ENCODE results near the gene MICA.
"Not testable (repeated sequence)": the region's sequence is repeated elsewhere in the genome, so short reads cannot be mapped to it uniquely, and the experiment has no call there.

Gene MICA

GRCh38 chr6:31396422-31397152 lies 6.8 kb upstream of the MICA start:
- ChIA-PET POLR2A (interaction anchor here (1.2 to 1.6 kb wide), 2 partner anchors 144 to 238 kb away, joined by 4 to 5 read pairs; partner anchors contain the start of gene TCF19), CTCF (interaction anchor here (1.1 to 1.4 kb wide), 4 partner anchors 15 to 200 kb away, joined by 3 to 7 read pairs (median 4); no protein-coding TSS in a partner anchor)
- TF ChIP-seq BHLHE40 (IDR thresholded peaks at IDR 0.05; ENCODE audit: borderline replicate concordance) (no peak), TARDBP (IDR thresholded peaks at IDR 0.05) (no peak), ARNT (IDR thresholded peaks at IDR 0.05) (no peak), SUZ12 (IDR thresholded peaks at IDR 0.05) (no peak), PKNOX1 (IDR thresholded peaks at IDR 0.05) (no peak)
- peak; percentile 62 for DNase-seq (ENCODE audit: extremely low spot score)

- DNase-seq (ENCODE audit: extremely low spot score): not testable (repeated sequence)
- ChIA-PET CTCF (interaction anchor here (1.0 to 2.4 kb wide), 7 partner anchors 14 to 202 kb away, joined by 3 to 17 read pairs (median 5); no protein-coding TSS in a partner anchor), POLR2A (interaction anchor here (0.6 to 1.6 kb wide), 4 partner anchors 10 to 239 kb away, joined by 3 to 8 read pairs (median 4); partner anchors contain the start of gene TCF19)
Measured at GRCh38 chr6:31397153-31397499, 6.3 kb upstream of the MICA start.

- no peak for DNase-seq (ENCODE audit: extremely low spot score)
Measured at GRCh38 chr6:31397901-31398525, 5.4 kb upstream of the MICA start.

GRCh38 chr6:31399589-31400466 lies 3.6 kb upstream of the MICA start:
- peak; percentile 82 for TF ChIP-seq L3MBTL2 (conservative IDR thresholded peaks at IDR 0.05)
- TF ChIP-seq SUZ12 (IDR thresholded peaks at IDR 0.05): no peak
- POLR2A ChIA-PET: interaction anchor here (0.7 to 1.4 kb wide), 4 partner anchors 21 to 142 kb away, joined by 3 to 9 read pairs (median 4); partner anchors contain the start of gene DDX39B
- CTCF ChIA-PET: interaction anchor here (0.6 to 2.4 kb wide), 9 partner anchors 17 to 393 kb away, joined by 3 to 17 read pairs (median 3); no protein-coding TSS in a partner anchor
- DNase-seq (ENCODE audit: extremely low spot score): peak; percentile 62

More at GRCh38 chr6:31397901-31398525, 5.4 kb upstream of the MICA start:
- ChIA-PET POLR2A (interaction anchor here (0.6 to 1.6 kb wide), 4 partner anchors 9 to 240 kb away, joined by 3 to 8 read pairs (median 4); partner anchors contain the start of gene TCF19), CTCF (interaction anchor here (0.7 to 2.4 kb wide), 10 partner anchors 15 to 376 kb away, joined by 3 to 17 read pairs (median 4); no protein-coding TSS in a partner anchor)
- no peak for TF ChIP-seq ARNT (IDR thresholded peaks at IDR 0.05)
- no peak for TF ChIP-seq PKNOX1 (IDR thresholded peaks at IDR 0.05)
- TF ChIP-seq FOXK2 (IDR thresholded peaks at IDR 0.05): no peak
- no peak for TF ChIP-seq TARDBP (IDR thresholded peaks at IDR 0.05)
- no peak for TF ChIP-seq SUZ12 (IDR thresholded peaks at IDR 0.05)
- no peak for TF ChIP-seq FOXA1 (IDR thresholded peaks at IDR 0.05)
- TF ChIP-seq LEF1 (IDR thresholded peaks at IDR 0.05; ENCODE audit: borderline replicate concordance): no peak
- TF ChIP-seq L3MBTL2 (conservative IDR thresholded peaks at IDR 0.05): no peak
- TF ChIP-seq HDGF (IDR thresholded peaks at IDR 0.05; ENCODE audit: borderline replicate concordance): no peak

- POLR2A ChIA-PET: interaction anchor here (0.7 to 1.4 kb wide), 6 partner anchors 41 to 192 kb away, joined by 3 to 9 read pairs (median 3); partner anchors contain the start of genes DDX39B and NCR3
- no peak for TF ChIP-seq FOXK2 (IDR thresholded peaks at IDR 0.05)
- TF ChIP-seq L3MBTL2 (conservative IDR thresholded peaks at IDR 0.05): peak; percentile 28; the same call in 1 of the 2 replicates
- no peak for DNase-seq (ENCODE audit: extremely low spot score)
- CTCF ChIA-PET: interaction anchor here (0.8 to 1.7 kb wide), 3 partner anchors 19 to 94 kb away, joined by 3 to 6 read pairs (median 4); no protein-coding TSS in a partner anchor
Measured at GRCh38 chr6:31400467-31401289, 2.7 kb upstream of the MICA start.

- POLR2A ChIA-PET: interaction anchor here (0.7 to 1.1 kb wide), 5 partner anchors 41 to 191 kb away, joined by 3 to 4 read pairs (median 3); partner anchors contain the start of genes DDX39B and NCR3
Measured at GRCh38 chr6:31401403-31401802, 2.0 kb upstream of the MICA start.

More at GRCh38 chr6:31401403-31401802, 2.0 kb upstream of the MICA start:
- CTCF ChIA-PET: interaction anchor here (0.6 to 1.7 kb wide), 3 partner anchors 41 to 243 kb away, joined by 3 to 6 read pairs (median 4); no protein-coding TSS in a partner anchor
- TF ChIP-seq ZNF384 (IDR thresholded peaks at IDR 0.05) (peak; percentile 95), PKNOX1 (IDR thresholded peaks at IDR 0.05) (peak; percentile 73), FOXM1 (IDR thresholded peaks at IDR 0.05; ENCODE audit: borderline replicate concordance) (no peak), ARNT (IDR thresholded peaks at IDR 0.05) (no peak), L3MBTL2 (conservative IDR thresholded peaks at IDR 0.05) (no peak), SUZ12 (IDR thresholded peaks at IDR 0.05) (no peak)
- no peak for DNase-seq (ENCODE audit: extremely low spot score)

Data from HEK293T (cell line).